Measurements from ENCODE around the gene GP9.

DNA sequence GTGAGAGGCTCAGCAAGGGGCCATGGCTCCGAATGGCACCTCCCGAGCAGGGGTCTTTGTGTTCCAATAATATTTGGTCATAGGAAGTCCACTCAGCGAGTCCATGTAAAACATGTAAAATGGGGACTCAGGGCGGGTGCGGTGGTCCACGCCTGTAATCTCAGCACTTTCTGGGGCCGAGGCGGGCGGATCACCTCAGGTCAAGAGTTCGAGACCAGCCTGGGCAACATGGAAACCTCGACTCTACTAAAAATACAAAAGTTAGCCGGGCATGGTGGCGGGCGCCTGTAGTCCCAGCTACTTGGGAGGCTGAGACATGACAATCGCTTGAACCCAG lies 33.1 kb upstream of the GP9 start:
- TF ChIP-seq POLR2A (IDR thresholded peaks at IDR 0.05) (no peak), EP300 (IDR thresholded peaks at IDR 0.05; ENCODE audit: low read depth) (no peak), CTCF (IDR thresholded peaks at IDR 0.05) (no peak)
